ENCODE measurements around the gene IFT43. TPM values are rescaled to one million over a fixed set of nuclear protein-coding genes. Genes with fewer than 3 reads are reported as not detected.

Gene IFT43
- total and polyA plus RNA-seq, 12 donors = 20.9 to 101 (median 30.2) TPM

DNA sequence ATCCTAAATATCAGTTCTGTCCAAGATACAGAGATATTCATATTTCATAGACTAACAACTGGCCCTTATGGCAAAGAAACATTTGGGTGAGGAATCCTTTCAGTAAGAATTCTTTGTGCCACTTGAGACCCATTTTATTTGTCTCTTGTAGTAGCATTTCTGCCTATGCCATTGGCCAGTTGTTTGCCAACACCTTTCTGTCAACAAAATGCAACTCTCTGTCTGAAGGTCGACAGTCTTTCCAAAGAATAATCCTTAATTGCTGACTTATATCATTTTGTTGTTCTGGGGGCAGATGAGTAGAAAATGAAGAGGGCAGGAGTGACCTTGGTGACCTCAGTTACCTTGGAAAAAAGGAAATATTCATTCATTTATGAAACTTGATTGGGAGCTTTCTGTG is 10.9 kb downstream of the IFT43 start:
- Histone ChIP-seq H3K36me3 (replicated peaks in 1 of 2) (peaks cover 0 to 25% of the 10 kb centered on the region in 2 donors), H3K27ac (peak overlapping the region in 3 of 5 donors; percentile 56 to 72 (median 64)), H3K27me3 (no peaks in the 10 kb centered on the region), H3K9me3 (replicated peaks in 1 of 3) (no peaks in the 10 kb centered on the region), H3K4me3 (no peak overlapping the region), H3K4me1 (replicated peaks in 1 of 2) (peaks cover 0 to 4% of the 10 kb centered on the region in 2 donors)
- intact Hi-C loops (cut with DNase I) = no loop called here
- WGBS, 4 donors = 69 to 81% (median 75%) methylated on average over 1 of the region's 1 CpG
- no peak for DNase-seq
- TF ChIP-seq POLR2A (IDR thresholded peaks at IDR 0.05) (no peak), CTCF (IDR thresholded peaks at IDR 0.05) (no peak)

DNA sequence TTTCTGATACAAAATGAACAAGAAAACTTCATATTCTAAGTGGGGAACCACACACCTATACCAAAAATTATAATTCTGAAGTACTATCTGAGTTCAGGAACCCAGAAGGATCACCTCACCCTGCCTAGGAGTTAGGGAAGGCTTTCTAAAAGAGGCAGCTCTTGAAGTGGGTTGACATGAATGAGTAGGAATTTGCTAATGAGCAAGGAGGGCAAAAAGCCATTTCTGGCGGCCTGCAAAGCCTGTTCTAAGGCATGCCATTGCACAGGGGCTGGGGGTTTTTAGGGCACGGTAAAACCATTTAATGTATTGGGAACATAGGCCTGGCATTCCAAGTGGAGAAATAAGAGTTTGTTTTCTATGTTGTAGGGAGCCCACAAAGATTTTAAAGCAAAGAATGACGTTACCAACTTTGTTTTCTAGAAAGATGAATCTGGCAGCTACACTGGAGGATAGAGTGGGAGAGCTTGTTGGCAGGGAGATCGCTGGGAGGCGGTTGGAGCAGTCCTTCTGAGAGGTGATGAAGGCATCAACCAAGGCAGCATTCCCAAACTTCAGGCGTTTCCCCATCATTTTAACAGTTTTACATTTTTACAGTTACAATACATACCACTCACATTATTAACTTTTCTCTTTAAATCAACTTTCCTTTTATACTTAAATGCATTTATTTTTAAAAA is 14.1 kb downstream of the IFT43 start:
- H3K36me3 ChIP-seq (replicated peaks in 1 of 2) = peaks cover 0 to 31% of the 10 kb centered on the region in 2 donors
- H3K4me1 ChIP-seq (replicated peaks in 1 of 2) = peaks cover 0 to 4% of the 10 kb centered on the region in 2 donors
- no peaks in the 10 kb centered on the region for H3K27me3 ChIP-seq
- DNase-seq = no peak
- no peak for TF ChIP-seq POLR2A (IDR thresholded peaks at IDR 0.05)
- no peak for TF ChIP-seq CTCF (IDR thresholded peaks at IDR 0.05)
- H3K4me3 ChIP-seq = no peak overlapping the region
- intact Hi-C loops (cut with DNase I) = no loop called here
- peaks cover 0 to 3% (median 0%) of the 10 kb centered on the region in 3 donors for H3K9me3 ChIP-seq (replicated peaks in 1 of 3)
- no peak overlapping the region for H3K27ac ChIP-seq
- WGBS, 4 donors = 80 to 92% (median 91%) methylated on average over 6 of the region's 6 CpGs

GRCh38 chr14:76002383-76002782 is 16.8 kb downstream of the IFT43 start:
- TF ChIP-seq CTCF (IDR thresholded peaks at IDR 0.05) (no peak), POLR2A (IDR thresholded peaks at IDR 0.05) (no peak)
- Histone ChIP-seq H3K27ac (no peak overlapping the region), H3K9me3 (replicated peaks in 1 of 3) (peaks cover 0 to 9% (median 0%) of the 10 kb centered on the region in 3 donors), H3K4me3 (no peak overlapping the region), H3K4me1 (replicated peaks in 1 of 2) (peaks cover 0 to 4% of the 10 kb centered on the region in 2 donors), H3K36me3 (replicated peaks in 1 of 2) (peaks cover 0 to 37% of the 10 kb centered on the region in 2 donors), H3K27me3 (no peaks in the 10 kb centered on the region)
- 65 to 88% (median 82%) methylated on average over 1 of the region's 1 CpG for WGBS, 4 donors
- no peak for DNase-seq
- intact Hi-C loops (cut with DNase I) = no loop called here

DNA sequence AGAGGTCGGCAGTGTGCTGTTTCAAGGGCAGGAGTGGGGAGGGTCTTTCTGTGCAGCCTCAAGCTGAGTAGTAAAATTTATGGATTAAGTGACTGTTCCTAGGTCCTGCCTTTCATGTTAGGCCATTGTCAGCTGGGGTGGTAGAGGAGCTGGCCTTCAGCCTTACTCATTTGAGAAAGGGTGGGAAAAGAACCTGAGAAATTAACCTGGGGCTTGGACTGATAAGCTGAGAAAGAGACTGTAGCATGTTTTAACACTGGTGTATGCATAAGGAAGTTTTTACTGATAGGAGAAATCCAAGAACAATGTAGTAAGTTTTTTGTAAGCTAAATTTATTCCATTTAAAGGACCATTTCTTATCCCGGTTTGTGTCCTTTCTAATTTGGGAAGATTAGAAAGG is 20.7 kb downstream of the IFT43 start:
- no peaks in the 10 kb centered on the region for H3K27me3 ChIP-seq
- no peak overlapping the region for H3K27ac ChIP-seq
- intact Hi-C loops (cut with DNase I) = no loop called here
- no peak overlapping the region for H3K4me3 ChIP-seq
- peaks cover 0 to 9% (median 0%) of the 10 kb centered on the region in 3 donors for H3K9me3 ChIP-seq (replicated peaks in 1 of 3)
- DNase-seq = no peak
- WGBS, 4 donors = 74 to 90% (median 79%) methylated on average over 2 of the region's 2 CpGs
- H3K4me1 ChIP-seq (replicated peaks in 1 of 2) = no peaks in the 10 kb centered on the region
- TF ChIP-seq CTCF (IDR thresholded peaks at IDR 0.05) (no peak), POLR2A (IDR thresholded peaks at IDR 0.05) (no peak)
- peaks cover 0 to 29% of the 10 kb centered on the region in 2 donors for H3K36me3 ChIP-seq (replicated peaks in 1 of 2)
